HepG2 (cell line): ENCODE results near the gene WDR93. TPM values are rescaled to one million over a fixed set of nuclear protein-coding genes. Genes with fewer than 3 reads are reported as not detected.

Source experiments
- ATF2 ChIP-seq: sonication (generic); formaldehyde crosslinking; IDR thresholded peaks from 2 replicates; pipeline ENCODE4 v1.4.0; 2020; ENCODE audit warnings: missing genetic modification reagents
- FOXA1 ChIP-seq, 2 experiments: fragments of 450-650 bp in 1 of 2; sonication (generic) in 1 of 2; formaldehyde crosslinking in 1 of 2; IDR thresholded peaks; 2 replicates each; pipeline versions ENCODE4 v1.4.0 to v1.6.1; 2016 to 2020; ENCODE audit warnings: missing genetic modification reagents in 1 of 2
- FOXP4 ChIP-seq: sonication (generic); formaldehyde crosslinking; IDR thresholded peaks from 2 replicates; pipeline ENCODE4 v1.4.0; 2020; ENCODE audit warnings: missing genetic modification reagents
- GMEB2 ChIP-seq: IDR thresholded peaks from 2 replicates; pipeline ENCODE4 v1.6.1; 2016; ENCODE audit warnings: missing biosample characterization, missing genetic modification reagents, low read depth
- HIVEP1 ChIP-seq: sonication (generic); formaldehyde crosslinking; IDR thresholded peaks from 2 replicates; pipeline ENCODE4 v1.4.0; 2020; ENCODE audit warnings: mild to moderate bottlenecking, missing genetic modification reagents
- HOXD1 ChIP-seq: sonication (generic); formaldehyde crosslinking; IDR thresholded peaks from 2 replicates; pipeline ENCODE4 v1.5.0; 2020; ENCODE audit warnings: missing genetic modification reagents
- KLF12 ChIP-seq: sonication (generic); formaldehyde crosslinking; IDR thresholded peaks from 2 replicates; pipeline ENCODE4 v1.4.0; 2020; ENCODE audit warnings: missing genetic modification reagents, borderline replicate concordance
- KLF15 ChIP-seq: sonication (generic); formaldehyde crosslinking; IDR thresholded peaks from 2 replicates; pipeline ENCODE4 v1.8.1; 2023; ENCODE audit warnings: borderline replicate concordance, mild to moderate bottlenecking, inconsistent platforms, missing genetic modification reagents, mixed read lengths
- TSC22D2 ChIP-seq: sonication (generic); formaldehyde crosslinking; IDR thresholded peaks from 2 replicates; pipeline ENCODE4 v1.5.1; 2020; ENCODE audit warnings: missing genetic modification reagents, mild to moderate bottlenecking, borderline replicate concordance
- ZBTB25 ChIP-seq: IDR thresholded peaks from 2 replicates; pipeline ENCODE4 v1.6.1; 2018; ENCODE audit warnings: missing genetic modification reagents
- ZNF12 ChIP-seq: sonication (generic); formaldehyde crosslinking; IDR thresholded peaks from 2 replicates; pipeline ENCODE4 v1.5.0; 2020; ENCODE audit warnings: missing genetic modification reagents
- ZNF407 ChIP-seq: sonication (generic); formaldehyde crosslinking; IDR thresholded peaks from one replicate; pipeline ENCODE4 v1.5.1; 2020; ENCODE audit warnings: mild to moderate bottlenecking, missing genetic modification reagents; ENCODE audit errors: not compliant biosample characterization
- ZNF562 ChIP-seq: sonication (generic); formaldehyde crosslinking; IDR thresholded peaks from 2 replicates; pipeline ENCODE4 v1.8.0; 2022; ENCODE audit warnings: missing genetic modification reagents, borderline replicate concordance
- polyA plus RNA-seq, 8 experiments: library from polyadenylated mRNA; depleted of rRNA in 3 of 8; stranded (reverse) in 7 of 8; unstranded in 1 of 8; fragments of >200 nt; fragmentation: Illumina TruSeq in 4 of 8; extraction: Trizol in 4 of 8; gene quantifications; 2 replicates each; pipeline versions ENCODE4 v1.2.1 to v1.2.3, GENCODE V29; 2011 to 2016; ENCODE audit warnings: low read depth in 4 of 8, missing spikeins in 1 of 8, mixed read lengths in 1 of 8; ENCODE audit not compliant: insufficient read depth in 1 of 8
- total RNA-seq, 5 experiments: library from RNA; depleted of rRNA; stranded (reverse); fragments of >200 nt; fragmentation: Illumina TruSeq; extraction: Trizol; gene quantifications; 2 replicates each; pipeline ENCODE4 v1.2.3, GENCODE V29; 2016; ENCODE audit warnings: low read depth in 1 of 5

WDR93 gene
- total and polyA plus RNA-seq, 2 of the 13 experiments (the other 11 are each of a cell fraction or from before 2014, with no cell fraction given) = 0.07 TPM; not detected in 1

- TF ChIP-seq ZNF407 (CRISPR knock-in tag) (no peak), KLF15 (CRISPR knock-in tag) (no peak), ZNF562 (CRISPR knock-in tag) (no peak), ZBTB25 (CRISPR knock-in tag) (no peak), ATF2 (no peak), FOXA1 (IDR thresholded peaks at IDR 0.05) (no peak), FOXA1 (CRISPR knock-in tag; IDR thresholded peaks at IDR 0.05) (no peak), HIVEP1 (no peak), FOXP4 (CRISPR knock-in tag) (no peak; the same call in 1 of the 2 replicates), KLF12 (CRISPR knock-in tag) (no peak), TSC22D2 (CRISPR knock-in tag) (no peak), HOXD1 (CRISPR knock-in tag) (no peak), ZNF12 (CRISPR knock-in tag) (no peak), GMEB2 (no peak)
Observed at GRCh38 chr15:89690276-89691218, at the start of gene WDR93, which contains the start of gene PEX11A (continued).
